ENCODE results near the gene CD59. TPM values are rescaled to one million over a fixed set of nuclear protein-coding genes. Genes with fewer than 3 reads are reported as not detected.

Gene CD59
- 100 to 1,000 TPM; 296 to 563 (median 375) TPM for total RNA-seq

DNA sequence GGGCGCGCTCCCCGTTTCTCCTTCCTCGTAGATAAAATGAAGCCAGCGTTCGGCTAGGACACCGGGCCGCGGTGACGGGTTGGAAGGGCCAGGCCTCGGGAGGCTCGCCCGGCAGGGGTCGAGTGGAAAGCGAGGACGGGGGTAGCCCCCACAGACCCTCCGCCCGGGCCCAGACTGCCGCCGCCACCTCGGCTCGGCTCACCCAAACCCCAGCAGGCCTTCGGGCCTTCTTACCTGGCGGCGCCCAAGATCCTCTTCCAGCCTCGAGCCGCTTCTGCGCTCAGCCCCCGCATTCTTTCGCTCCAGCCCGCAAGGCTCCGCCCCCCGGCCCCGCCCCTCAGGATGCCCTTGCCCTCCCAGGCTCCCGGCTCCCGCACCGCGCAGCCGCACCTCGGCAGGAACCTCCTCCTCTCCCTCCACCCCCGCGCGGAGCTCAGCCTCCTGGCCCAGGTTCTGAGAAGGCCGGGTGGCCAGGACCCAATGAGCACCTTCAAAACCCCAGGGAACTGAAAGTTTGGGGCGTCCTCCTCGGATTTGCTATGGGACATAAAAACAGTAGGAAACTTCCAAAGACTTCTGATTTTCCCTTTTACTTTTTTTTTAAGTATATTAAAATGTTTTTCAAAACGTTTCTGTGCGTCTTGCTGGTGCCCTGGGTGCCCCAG, at the start of gene CD59:
Gene CD59, minus strand, starts transcription at position 276 of the 665 bp plus-strand sequence. CDS start 13,978 bp downstream, outside the sequence.
- no peaks in the 10 kb centered on the region for H3K9me3 ChIP-seq
- peak in 1 of 3 donors; percentile 20 for TF ChIP-seq CTCF (IDR thresholded peaks at IDR 0.05)
- peak; percentile 82 to 96 (median 92) for TF ChIP-seq POLR2AphosphoS5 (IDR thresholded peaks at IDR 0.05)
- TF ChIP-seq POLR2A (IDR thresholded peaks at IDR 0.05) = peak; percentile 89
- DNase-seq (ENCODE audit: low spot score in 2 of 2) = peak; percentile 95 to 98
- peak within 1 kb of the TSS; percentile 88 to 93 (median 91) for H3K4me3 ChIP-seq
- H3K36me3 ChIP-seq = no peaks in the 10 kb centered on the region
- peaks cover 3 to 13% of the 10 kb centered on the region in 2 donors for H3K4me1 ChIP-seq
- H3K27me3 ChIP-seq = no peaks in the 10 kb centered on the region
- peak within 1 kb of the TSS; percentile 96 to 98 for H3K27ac ChIP-seq
- intact Hi-C loops (cut with DNase I; ENCODE audit: low total_unique reads) = no loop called here

DNA sequence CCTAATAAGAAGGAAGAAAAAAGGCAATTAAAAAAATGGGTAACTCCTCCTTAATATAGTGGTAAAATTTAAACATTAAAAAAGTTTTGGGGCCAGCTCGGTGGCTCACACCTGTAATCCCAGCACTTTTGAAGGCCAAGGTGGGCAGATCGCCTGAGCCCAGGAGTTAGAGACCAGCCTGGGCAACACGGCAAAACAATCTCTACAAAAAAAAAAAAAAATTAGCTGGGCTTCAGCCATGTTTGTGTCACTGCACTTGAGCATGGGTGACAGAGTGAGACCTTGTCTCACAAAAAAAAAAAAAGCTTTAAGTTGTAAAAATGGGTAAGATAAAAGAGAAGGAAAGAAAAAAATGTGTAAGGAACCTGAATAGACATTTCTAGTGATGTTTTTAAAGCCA, 49.4 kb upstream of the CD59 start:
- intact Hi-C loops (cut with DNase I; ENCODE audit: low total_unique reads) = no loop called here
- DNase-seq (ENCODE audit: low spot score in 2 of 2) = no peak
- no peaks in the 10 kb centered on the region for H3K4me1 ChIP-seq
- H3K9me3 ChIP-seq = no peaks in the 10 kb centered on the region
- H3K27me3 ChIP-seq = no peaks in the 10 kb centered on the region
- H3K36me3 ChIP-seq = no peaks in the 10 kb centered on the region
- no peak overlapping the region for H3K27ac ChIP-seq
- TF ChIP-seq POLR2A (IDR thresholded peaks at IDR 0.05) (no peak), POLR2AphosphoS5 (IDR thresholded peaks at IDR 0.05) (no peak), CTCF (IDR thresholded peaks at IDR 0.05) (no peak)
- H3K4me3 ChIP-seq = no peak overlapping the region

DNA sequence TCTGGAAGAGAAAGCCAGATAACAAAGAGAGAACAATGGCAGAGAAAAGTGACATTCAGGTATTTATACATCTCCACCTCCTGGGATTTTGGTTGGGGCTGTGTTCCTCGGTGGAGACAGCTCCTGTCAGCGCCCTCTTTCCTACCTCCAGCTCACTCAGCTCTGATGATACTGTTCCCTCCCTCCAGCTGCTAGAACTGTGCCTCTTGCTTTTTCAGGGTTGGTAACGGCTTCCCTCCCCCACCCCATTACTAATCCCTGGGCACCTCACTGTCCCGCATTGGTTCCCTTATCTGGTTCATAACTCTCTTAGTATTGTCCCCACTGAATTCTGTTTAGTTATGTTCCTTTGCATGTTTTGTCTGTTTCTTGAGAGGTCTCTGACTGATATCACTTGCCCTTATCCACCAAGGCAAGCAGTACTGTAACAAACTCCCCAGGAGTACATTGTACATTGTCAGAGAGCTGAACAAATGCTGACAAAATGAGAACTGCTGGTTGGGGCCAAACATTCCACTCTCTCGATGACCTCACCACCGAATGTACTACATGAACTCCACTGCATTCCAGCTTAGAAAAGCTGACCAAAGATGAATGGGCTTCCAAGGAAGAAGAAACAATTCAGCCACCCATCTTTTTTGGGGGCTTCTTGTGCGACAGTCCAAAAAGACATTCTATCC, 43.8 kb upstream of the CD59 start:
- DNase-seq (ENCODE audit: low spot score in 2 of 2) = no peak
- Histone ChIP-seq H3K9me3 (no peaks in the 10 kb centered on the region), H3K36me3 (no peaks in the 10 kb centered on the region), H3K4me3 (no peak overlapping the region), H3K27me3 (no peaks in the 10 kb centered on the region), H3K4me1 (peaks cover 0 to 3% of the 10 kb centered on the region in 2 donors), H3K27ac (no peak overlapping the region)
- TF ChIP-seq POLR2A (IDR thresholded peaks at IDR 0.05) = no peak
- no peak for TF ChIP-seq POLR2AphosphoS5 (IDR thresholded peaks at IDR 0.05)
- intact Hi-C loops (cut with DNase I; ENCODE audit: low total_unique reads) = no loop called here

- intact Hi-C loops (cut with DNase I; ENCODE audit: low total_unique reads) = no loop called here
- no peak overlapping the region for H3K27ac ChIP-seq
Measured at GRCh38 chr11:33778675-33779074, 42.5 kb upstream of the CD59 start.

DNA sequence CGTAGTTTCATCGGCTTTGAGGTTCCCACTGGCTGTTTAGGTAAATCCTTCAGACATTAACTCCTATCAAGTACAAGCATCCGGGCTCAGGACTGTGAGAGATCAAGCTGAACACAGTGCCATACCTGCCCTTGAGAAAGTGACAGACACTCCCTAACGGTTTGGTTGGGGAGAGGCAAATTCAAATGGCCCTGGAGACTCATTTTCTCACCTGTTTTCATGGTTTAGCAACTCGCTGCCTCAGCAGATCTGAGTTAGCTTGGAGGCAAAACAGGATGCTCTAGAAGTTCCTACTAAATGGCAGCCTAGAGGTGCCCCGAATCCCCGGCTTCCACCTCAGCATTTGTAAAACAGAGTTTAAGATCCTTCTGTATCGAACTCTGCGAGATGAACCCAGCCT, 41.7 kb upstream of the CD59 start:
- DNase-seq (ENCODE audit: low spot score in 2 of 2) = no peak
- Histone ChIP-seq H3K4me1 (peaks cover 5% of the 10 kb centered on the region in 2 donors), H3K27me3 (no peaks in the 10 kb centered on the region), H3K9me3 (no peaks in the 10 kb centered on the region), H3K4me3 (no peak overlapping the region), H3K27ac (no peak overlapping the region), H3K36me3 (no peaks in the 10 kb centered on the region)
- intact Hi-C loops (cut with DNase I; ENCODE audit: low total_unique reads) = no loop called here
- TF ChIP-seq CTCF (IDR thresholded peaks at IDR 0.05) (no peak), POLR2A (IDR thresholded peaks at IDR 0.05) (no peak), POLR2AphosphoS5 (IDR thresholded peaks at IDR 0.05) (no peak)

More at GRCh38 chr11:33778675-33779074, 42.5 kb upstream of the CD59 start:
- no peak for DNase-seq (ENCODE audit: low spot score in 2 of 2)
- peaks cover 0 to 5% of the 10 kb centered on the region in 2 donors for H3K4me1 ChIP-seq
- no peak overlapping the region for H3K4me3 ChIP-seq
- no peaks in the 10 kb centered on the region for H3K27me3 ChIP-seq
- TF ChIP-seq POLR2A (IDR thresholded peaks at IDR 0.05) (no peak), POLR2AphosphoS5 (IDR thresholded peaks at IDR 0.05) (no peak), CTCF (IDR thresholded peaks at IDR 0.05) (no peak)
- H3K9me3 ChIP-seq = no peaks in the 10 kb centered on the region
- no peaks in the 10 kb centered on the region for H3K36me3 ChIP-seq
